HEK293T (cell line): Measurements from ENCODE around the gene ANKRD11.
A peak's percentile ranks its signal among the peaks of the same experiment; 100 is the strongest.

Experiments
- CTCF ChIA-PET: fragments of 350-600 bp; formaldehyde crosslinking; extraction: SDS; loops from one replicate; lab custom pipeline; 2021; ENCODE audit warnings: antibody characterized with exemption, inconsistent platforms; lab: Yijun Ruan, JAX
- POLR2A ChIA-PET: fragments of 350-600 bp; formaldehyde crosslinking; extraction: SDS; loops from one replicate; lab custom pipeline; 2020; ENCODE audit warnings: antibody characterized with exemption, inconsistent platforms; lab: Yijun Ruan, JAX
- DNase-seq: peaks from one replicate; pipeline ENCODE4 v3.0.0; 2012; ENCODE audit warnings: mixed read lengths; ENCODE audit errors: extremely low spot score
- ARNT ChIP-seq: fragments of 450-650 bp; IDR thresholded peaks from 2 replicates; pipeline ENCODE4 v1.6.1; 2017; ENCODE audit warnings: mild to moderate bottlenecking
- BHLHE40 ChIP-seq: fragments of 450-650 bp; IDR thresholded peaks from 2 replicates; pipeline ENCODE4 v1.6.1; 2016; ENCODE audit warnings: mild to moderate bottlenecking, moderate library complexity, borderline replicate concordance
- CTBP1 ChIP-seq: fragments of 450-650 bp; IDR thresholded peaks from 2 replicates; pipeline ENCODE4 v1.6.1; 2016; ENCODE audit warnings: borderline replicate concordance
- ELF4 ChIP-seq: fragments of 450-650 bp; IDR thresholded peaks from 2 replicates; pipeline ENCODE4 v1.6.1; 2017; ENCODE audit warnings: antibody characterized with exemption
- FOXA1 ChIP-seq: fragments of 450-650 bp; IDR thresholded peaks from 2 replicates; pipeline ENCODE4 v1.6.1; 2016; ENCODE audit warnings: mild to moderate bottlenecking
- FOXK2 ChIP-seq: fragments of 450-650 bp; IDR thresholded peaks from 2 replicates; pipeline ENCODE4 v1.6.1; 2016; ENCODE audit warnings: mild to moderate bottlenecking
- FOXM1 ChIP-seq: fragments of 450-650 bp; IDR thresholded peaks from 2 replicates; pipeline ENCODE4 v1.6.1; 2017; ENCODE audit warnings: mild to moderate bottlenecking, borderline replicate concordance
- HDGF ChIP-seq: fragments of 450-650 bp; IDR thresholded peaks from 2 replicates; pipeline ENCODE4 v1.6.1; 2017; ENCODE audit warnings: antibody characterized with exemption, borderline replicate concordance
- L3MBTL2 ChIP-seq: fragments of 450-650 bp; conservative IDR thresholded peaks from 2 replicates; pipeline ENCODE4 v1.6.1; 2016; ENCODE audit warnings: mild to moderate bottlenecking
- LEF1 ChIP-seq: fragments of 450-650 bp; IDR thresholded peaks from 2 replicates; pipeline ENCODE4 v1.6.1; 2017; ENCODE audit warnings: mild to moderate bottlenecking, borderline replicate concordance
- NFRKB ChIP-seq: fragments of 450-650 bp; IDR thresholded peaks from 2 replicates; pipeline ENCODE4 v1.6.1; 2016; ENCODE audit warnings: mild to moderate bottlenecking, moderate library complexity
- PKNOX1 ChIP-seq: fragments of 450-650 bp; IDR thresholded peaks from 2 replicates; pipeline ENCODE4 v1.6.1; 2016
- SP1 ChIP-seq: fragments of 450-650 bp; IDR thresholded peaks from 2 replicates; pipeline ENCODE4 v1.6.1; 2017
- SUZ12 ChIP-seq: fragments of 450-650 bp; IDR thresholded peaks from 2 replicates; pipeline ENCODE4 v1.6.1; 2016; ENCODE audit warnings: mild to moderate bottlenecking
- TARDBP ChIP-seq: fragments of 450-650 bp; IDR thresholded peaks from 2 replicates; pipeline ENCODE4 v1.6.1; 2016
- ZNF384 ChIP-seq: fragments of 450-650 bp; IDR thresholded peaks from 2 replicates; pipeline ENCODE4 v1.6.1; 2016

The ANKRD11 gene

GRCh38 chr16:89381788-89382187 lies 108.6 kb downstream of the ANKRD11 start:
- no peak for TF ChIP-seq PKNOX1
- no peak for TF ChIP-seq L3MBTL2
- DNase-seq = no peak
- POLR2A ChIA-PET = no interaction called here
- CTCF ChIA-PET = interaction anchor here (0.6 kb wide), 1 partner anchor 17 kb away, joined by 3 read pairs; no protein-coding TSS in a partner anchor

- no peak for TF ChIP-seq TARDBP
- TF ChIP-seq ARNT = no peak
- no peak for TF ChIP-seq LEF1
- no peak for TF ChIP-seq PKNOX1
- TF ChIP-seq L3MBTL2 = no peak
- TF ChIP-seq FOXK2 = no peak
- no peak for TF ChIP-seq SUZ12
- no peak for TF ChIP-seq BHLHE40
- no peak for TF ChIP-seq ZNF384
- no peak for TF ChIP-seq ELF4
- TF ChIP-seq FOXA1 = no peak
- TF ChIP-seq FOXM1 = no peak
- no peak for TF ChIP-seq NFRKB
- no peak for TF ChIP-seq SP1
- TF ChIP-seq HDGF = no peak
- POLR2A ChIA-PET = no interaction called here
- CTCF ChIA-PET = no interaction called here
- DNase-seq = no peak
These were observed 109.7 kb downstream of the ANKRD11 start for GRCh38 chr16:89380681-89381080.

GRCh38 chr16:89378947-89379771 lies 111.2 kb downstream of the ANKRD11 start:
- ChIA-PET POLR2A (interaction anchor here (0.7 kb wide), 1 partner anchor 95 kb away, joined by 3 read pairs; no protein-coding TSS in a partner anchor), CTCF (interaction anchor here (0.6 to 1.1 kb wide), 5 partner anchors 36 to 703 kb away, joined by 3 to 6 read pairs (median 3); partner anchors contain the start of gene SPG7)
- no peak for DNase-seq
- TF ChIP-seq LEF1 = no peak

- no peak for DNase-seq
- POLR2A ChIA-PET = no interaction called here
- TF ChIP-seq FOXM1 = no peak
- TF ChIP-seq FOXK2 = no peak
- no peak for TF ChIP-seq CTBP1
- TF ChIP-seq ZNF384 = no peak
- no peak for TF ChIP-seq PKNOX1
- TF ChIP-seq SUZ12 = no peak
- TF ChIP-seq LEF1 = no peak
- no peak for TF ChIP-seq SP1
- no peak for TF ChIP-seq NFRKB
- no peak for TF ChIP-seq BHLHE40
- TF ChIP-seq ELF4 = no peak
- no peak for TF ChIP-seq FOXA1
- no peak for TF ChIP-seq L3MBTL2
- no peak for TF ChIP-seq ARNT
- CTCF ChIA-PET = no interaction called here
These were observed 112.9 kb downstream of the ANKRD11 start for GRCh38 chr16:89377453-89377848.

GRCh38 chr16:89376812-89377452 lies 113.4 kb downstream of the ANKRD11 start:
- POLR2A ChIA-PET = no interaction called here
- DNase-seq = no peak
- TF ChIP-seq HDGF (no peak), CTBP1 (no peak)
- CTCF ChIA-PET = no interaction called here

GRCh38 chr16:89375686-89376085 lies 114.7 kb downstream of the ANKRD11 start:
- DNase-seq = no peak
- ChIA-PET CTCF (interaction anchor here (1.5 kb wide), 1 partner anchor 8 kb away, joined by 6 read pairs; no protein-coding TSS in a partner anchor), POLR2A (interaction anchor here (0.6 kb wide), 1 partner anchor 33 kb away, joined by 3 read pairs; no protein-coding TSS in a partner anchor)
- peak; percentile 53; the same call in 1 of the 2 replicates for TF ChIP-seq ZNF384
- no peak for TF ChIP-seq FOXA1
- TF ChIP-seq CTBP1 = no peak
- no peak for TF ChIP-seq FOXM1
- no peak for TF ChIP-seq SP1
- TF ChIP-seq TARDBP = no peak
- no peak for TF ChIP-seq HDGF

- peak; percentile 45 for DNase-seq
- TF ChIP-seq BHLHE40 = no peak
- no peak for TF ChIP-seq ARNT
- no peak for TF ChIP-seq NFRKB
- TF ChIP-seq HDGF = no peak
- CTCF ChIA-PET = interaction anchor here (1.1 to 1.5 kb wide), 2 partner anchors 8 to 10 kb away, joined by 3 to 6 read pairs; no protein-coding TSS in a partner anchor
- POLR2A ChIA-PET = interaction anchor here (0.6 to 1.2 kb wide), 2 partner anchors 8 to 114 kb away, joined by 3 to 5 read pairs; no protein-coding TSS in a partner anchor
These were observed 115.3 kb downstream of the ANKRD11 start for GRCh38 chr16:89375021-89375420.
